GM18499 (cell line): ENCODE measurements around the gene RAB19.
"Not testable (repeated sequence)": the region's sequence is repeated elsewhere in the genome, so short reads cannot be mapped to it uniquely, and the experiment has no call there.

Experiments used
- ATAC-seq: cut with Tn5 transposase; IDR thresholded peaks from one replicate; pipeline ENCODE4 v1.9.1; 2021; ENCODE audit warnings: moderate number of reproducible peaks; ENCODE audit not compliant: insufficient read depth, unreplicated experiment

The RAB19 gene

DNA sequence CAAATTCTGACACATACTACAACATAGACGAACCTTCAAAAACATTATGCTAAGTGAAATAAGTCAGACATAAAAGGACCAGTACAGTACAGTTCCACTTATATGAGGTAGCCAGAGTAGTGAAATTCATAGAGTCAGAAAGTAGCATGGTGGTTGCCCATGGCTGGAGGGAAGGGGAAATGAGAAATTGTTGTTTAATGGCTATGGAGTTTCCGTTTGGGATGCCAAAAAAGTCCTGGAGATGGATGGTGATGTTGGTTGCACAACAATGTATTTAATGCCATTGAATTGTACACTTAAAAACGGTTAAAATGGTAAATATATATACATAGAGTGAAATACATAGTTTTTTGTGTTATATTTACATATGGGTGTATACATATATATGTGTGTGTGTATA lies 3.5 kb upstream of the RAB19 start:
- no peak for ATAC-seq

DNA sequence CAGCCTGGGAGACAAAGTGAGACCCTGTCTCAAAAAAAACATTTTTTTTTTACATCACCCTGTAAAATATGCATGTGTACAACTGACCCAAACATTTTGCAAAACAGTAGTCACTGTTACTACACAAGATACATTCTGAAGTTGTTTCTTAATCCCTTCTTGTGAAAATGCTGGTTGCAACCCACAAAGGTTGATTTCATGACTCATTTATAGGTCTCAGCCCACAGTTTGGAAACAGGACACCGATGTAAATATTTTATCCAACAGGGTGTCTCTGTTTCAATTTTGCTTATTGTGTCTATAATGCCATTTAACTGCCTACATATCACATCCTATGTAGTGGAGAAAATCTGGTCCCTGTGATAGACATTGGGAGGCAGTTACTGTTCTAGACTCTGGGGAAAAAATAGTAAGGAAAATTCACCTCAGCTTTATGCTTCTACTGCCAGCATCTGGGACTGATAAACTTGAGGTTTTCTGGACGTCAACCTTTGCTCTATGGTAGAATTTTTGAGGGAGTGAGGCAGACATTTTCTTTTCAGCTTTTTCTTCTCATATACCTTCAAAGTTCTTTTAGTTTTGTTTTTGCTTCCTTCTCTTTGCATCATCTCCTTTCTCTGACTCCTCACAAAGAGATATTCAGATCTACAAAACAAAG lies 1.6 kb upstream of the RAB19 start:
- no peak for ATAC-seq

DNA sequence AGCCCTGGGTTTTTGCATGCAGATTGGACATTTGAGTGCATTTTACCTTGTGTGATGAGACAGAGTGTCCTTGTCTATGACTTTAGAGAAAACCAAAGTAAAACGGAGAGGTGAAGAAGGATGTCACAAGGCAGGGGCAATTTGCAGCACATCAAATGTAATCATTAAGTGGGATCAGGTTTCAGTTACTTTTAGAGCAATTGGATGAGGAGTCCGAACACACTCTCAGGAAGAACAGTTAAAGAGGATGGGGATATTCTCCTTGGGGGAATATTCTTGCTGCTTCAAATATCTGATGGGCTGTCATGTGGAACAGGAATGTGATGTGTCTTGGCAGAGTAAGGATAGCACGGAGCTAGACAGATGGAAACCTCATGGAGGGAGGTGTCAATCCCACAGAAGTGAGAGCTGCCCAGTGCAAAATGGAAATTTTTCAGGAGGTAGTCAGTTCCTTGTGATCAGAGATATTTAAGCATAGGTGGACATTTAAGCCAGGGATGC lies 757 bp downstream of the RAB19 start:
- ATAC-seq, result no peak

DNA sequence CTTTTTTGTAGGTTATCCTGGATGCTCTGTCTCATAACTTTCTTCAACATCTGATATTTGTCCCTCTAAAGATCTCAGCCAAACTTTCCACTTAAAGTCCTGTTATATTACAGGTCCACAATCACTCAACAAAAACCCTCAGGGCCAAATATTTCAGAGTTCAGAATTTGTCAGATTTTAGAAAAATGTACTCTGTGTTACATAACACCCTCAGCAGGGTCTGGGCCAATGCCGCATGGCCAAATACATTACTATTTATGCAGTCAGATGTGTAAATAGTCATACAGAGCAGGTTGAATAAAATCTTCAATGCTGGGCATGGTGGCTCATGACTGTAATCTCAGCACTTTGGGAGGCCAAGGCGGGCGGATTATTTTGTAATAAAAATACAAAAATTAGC lies 11.5 kb downstream of the RAB19 start:
- no peak for ATAC-seq

DNA sequence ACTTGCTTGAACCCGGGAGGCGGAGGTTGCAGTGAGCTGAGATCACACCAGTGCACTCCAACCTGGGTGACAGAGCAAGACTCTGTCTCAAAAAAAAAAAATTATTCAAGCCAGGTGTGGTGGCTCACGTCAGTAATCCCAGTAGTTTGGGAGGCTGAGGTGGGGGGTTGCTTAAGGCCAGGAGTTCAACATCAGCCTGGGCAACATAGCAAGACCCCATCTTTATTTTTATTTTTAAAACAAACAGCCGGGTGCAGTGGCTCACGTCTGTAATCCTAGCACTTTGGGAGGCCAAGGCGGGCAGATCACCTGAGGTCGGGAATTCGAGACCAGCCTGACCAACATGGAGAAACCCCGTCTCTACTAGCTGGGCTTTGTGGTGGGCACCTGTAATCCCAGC lies 12.0 kb downstream of the RAB19 start:
- ATAC-seq, result not testable (repeated sequence)

DNA sequence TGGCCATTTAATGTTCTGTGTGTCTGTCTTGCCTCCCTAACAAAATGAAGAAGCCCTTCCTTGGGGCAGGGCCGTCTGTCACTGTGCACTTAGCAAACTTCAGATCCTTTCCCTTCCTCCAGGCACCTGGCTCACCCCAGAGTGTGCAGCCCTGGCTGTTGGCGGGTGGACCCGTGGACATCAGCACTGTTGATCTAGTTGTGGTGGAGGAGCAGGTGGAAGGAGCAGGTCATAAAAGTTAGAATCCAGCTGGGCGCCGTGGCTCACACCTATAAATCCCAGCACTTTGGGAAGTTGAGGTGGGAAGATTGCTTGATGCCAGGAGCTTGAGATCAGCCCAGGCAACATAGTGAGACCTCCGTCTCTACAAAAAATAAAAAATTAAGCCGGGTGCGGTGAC lies 12.7 kb downstream of the RAB19 start:
- ATAC-seq, result no peak

DNA sequence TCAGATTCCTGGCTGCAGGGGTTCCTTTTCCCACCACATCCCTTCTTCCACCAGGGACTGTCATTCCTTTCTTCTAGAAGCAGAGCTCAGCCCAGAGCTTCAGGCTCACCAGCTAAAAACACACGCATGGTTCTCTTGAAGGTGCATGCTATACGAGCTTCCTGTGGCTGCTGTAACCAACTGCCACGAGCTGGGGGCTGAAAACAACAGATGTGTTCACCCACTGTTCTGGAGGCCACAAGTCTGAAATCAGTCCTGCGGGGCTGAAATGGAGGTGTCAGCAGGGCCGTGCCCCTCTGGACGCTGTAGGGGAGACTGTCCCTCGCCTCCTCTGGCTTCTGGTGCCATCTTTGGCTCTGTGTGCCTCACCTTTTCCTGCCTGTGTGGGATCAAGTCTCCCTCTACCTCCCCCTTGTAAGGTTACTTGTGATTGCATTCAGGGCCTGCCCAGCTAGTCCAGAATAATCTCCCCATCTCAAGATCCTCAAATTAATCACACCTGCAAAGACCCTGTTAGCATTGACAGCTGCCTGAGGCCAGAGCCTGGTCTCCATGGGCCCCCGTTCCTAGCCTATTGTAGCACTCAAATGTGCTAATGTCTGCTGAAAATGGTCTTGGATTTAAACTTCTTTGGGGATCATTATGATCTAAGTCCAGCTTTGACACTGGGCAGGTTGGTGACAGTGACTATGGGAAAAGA lies 13.7 kb downstream of the RAB19 start:
- no peak for ATAC-seq

DNA sequence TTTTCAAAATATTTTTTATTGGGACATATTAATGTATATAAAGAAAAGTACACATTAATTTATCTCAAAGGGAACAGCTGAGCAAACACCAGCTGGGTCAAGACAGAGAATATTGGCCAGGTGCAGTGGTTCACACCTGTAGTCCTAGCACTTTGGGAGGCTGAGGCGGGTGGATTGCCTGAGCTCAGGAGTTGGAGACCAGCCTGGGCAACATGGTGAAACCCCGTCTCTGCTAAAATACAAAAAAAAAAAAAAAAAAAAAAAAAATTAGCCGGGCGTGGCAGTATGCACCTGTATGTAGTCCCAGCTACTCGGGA lies 14.3 kb downstream of the RAB19 start:
- ATAC-seq, result not testable (repeated sequence)

DNA sequence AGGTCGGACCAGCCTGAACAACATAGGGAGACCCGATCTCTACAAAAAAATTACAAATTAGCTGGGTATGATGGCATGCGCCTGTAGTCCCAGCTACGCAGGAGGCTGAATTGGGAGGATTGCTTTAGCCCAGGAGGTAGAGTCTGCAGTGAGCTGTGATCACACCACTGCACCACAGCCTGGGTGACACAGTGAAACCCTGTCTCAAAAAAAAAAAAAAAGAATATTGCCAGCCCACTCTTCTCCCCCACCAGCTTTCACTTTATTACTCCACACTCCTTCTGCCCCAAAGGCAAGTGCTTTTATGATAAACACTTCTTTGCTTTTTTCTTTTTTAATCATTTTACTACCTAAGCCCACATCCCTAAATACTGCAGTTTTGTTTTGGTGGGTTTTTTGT lies 14.8 kb downstream of the RAB19 start:
- no peak for ATAC-seq

DNA sequence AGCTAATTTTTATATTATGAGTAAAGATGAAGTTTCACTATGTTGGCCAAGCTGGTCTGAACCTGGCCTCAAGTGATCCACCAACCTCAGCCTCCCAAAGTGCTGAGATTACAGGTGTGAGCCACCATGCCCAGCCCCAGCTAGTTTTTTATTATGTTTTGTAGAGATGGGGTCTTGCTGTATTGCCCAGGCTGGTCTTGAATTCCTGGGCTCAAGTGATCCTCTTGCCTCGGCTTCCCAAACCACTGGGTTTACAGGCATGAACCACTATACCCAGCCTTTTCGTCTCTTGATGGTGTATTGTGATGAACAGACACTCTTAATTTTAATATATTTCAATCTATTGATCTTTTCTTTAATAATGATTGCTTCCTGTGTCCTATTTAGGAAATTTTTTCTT lies 17.7 kb downstream of the RAB19 start:
- ATAC-seq, result no peak

DNA sequence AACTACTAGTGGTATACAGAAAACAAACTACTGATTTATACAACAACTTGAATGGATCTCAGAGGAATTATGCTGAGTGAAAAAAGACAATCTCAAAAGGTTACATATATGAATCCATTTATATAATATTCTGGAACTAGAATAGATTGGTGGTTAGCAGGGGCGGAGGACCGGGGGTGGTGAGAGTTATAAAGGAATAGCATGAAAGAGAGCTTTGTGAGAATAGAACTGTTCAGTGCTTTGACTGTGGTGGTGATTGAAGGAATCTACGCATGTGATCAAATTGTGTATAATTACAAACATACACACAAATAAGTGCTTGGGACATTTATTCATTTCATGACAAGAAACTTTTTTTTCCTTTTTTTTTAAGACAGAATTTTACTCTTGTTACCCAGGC lies 19.6 kb downstream of the RAB19 start:
- no peak for ATAC-seq

DNA sequence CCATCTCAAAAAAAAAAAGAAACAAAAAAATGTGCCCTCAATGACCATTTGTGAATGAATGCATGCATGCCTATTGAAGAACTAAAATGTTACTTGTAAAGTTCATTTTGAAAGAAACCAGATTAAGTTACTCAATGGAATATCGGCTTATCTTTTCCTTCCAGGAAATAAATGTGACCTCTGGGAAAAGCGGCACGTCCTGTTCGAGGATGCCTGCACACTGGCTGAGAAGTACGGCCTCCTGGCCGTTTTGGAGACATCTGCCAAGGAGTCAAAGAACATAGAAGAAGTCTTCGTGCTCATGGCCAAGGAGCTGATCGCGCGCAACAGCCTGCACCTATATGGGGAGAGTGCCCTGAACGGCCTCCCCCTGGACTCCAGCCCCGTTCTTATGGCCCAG lies 21.9 kb downstream of the RAB19 start:
- no peak for ATAC-seq

DNA sequence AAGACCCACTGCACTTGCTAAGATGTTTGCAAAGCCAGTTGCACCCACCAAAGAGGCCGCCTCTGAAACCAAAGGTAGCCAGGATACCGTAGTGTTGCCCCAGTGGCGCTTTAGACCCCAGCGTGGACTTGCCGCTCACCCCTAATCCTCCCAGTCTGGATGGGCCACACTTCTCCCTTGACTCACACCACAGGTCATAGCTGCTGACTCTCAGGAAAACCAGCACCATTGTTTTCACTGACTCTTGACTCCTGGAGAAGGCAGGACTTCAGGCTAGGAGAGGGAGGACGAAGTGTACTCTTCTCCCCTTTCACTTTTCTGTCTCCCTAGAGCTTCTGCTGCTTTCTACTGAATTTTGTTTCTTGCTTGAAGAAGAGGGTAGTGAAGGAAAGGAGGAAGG lies 22.3 kb downstream of the RAB19 start:
- ATAC-seq, result no peak

DNA sequence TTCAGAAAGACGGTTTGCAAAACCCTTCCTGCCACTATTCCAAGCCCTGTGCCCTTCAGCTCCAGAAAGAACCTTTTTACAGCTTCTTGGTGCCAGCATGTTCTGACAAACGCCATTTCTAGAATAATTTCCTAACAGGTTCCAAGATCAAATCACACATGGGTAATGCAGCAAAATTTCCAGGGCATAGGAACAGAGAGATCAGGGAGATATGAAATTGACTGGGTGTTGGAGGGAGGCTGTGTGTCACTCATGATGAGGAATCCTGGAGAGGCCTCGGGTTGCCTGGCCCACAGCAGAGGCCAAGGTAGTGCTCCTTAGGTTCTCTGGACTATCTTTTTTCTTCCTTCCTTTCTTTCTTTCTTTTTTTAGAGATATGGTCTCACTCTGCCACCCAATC lies 29.5 kb downstream of the RAB19 start:
- ATAC-seq, result no peak

DNA sequence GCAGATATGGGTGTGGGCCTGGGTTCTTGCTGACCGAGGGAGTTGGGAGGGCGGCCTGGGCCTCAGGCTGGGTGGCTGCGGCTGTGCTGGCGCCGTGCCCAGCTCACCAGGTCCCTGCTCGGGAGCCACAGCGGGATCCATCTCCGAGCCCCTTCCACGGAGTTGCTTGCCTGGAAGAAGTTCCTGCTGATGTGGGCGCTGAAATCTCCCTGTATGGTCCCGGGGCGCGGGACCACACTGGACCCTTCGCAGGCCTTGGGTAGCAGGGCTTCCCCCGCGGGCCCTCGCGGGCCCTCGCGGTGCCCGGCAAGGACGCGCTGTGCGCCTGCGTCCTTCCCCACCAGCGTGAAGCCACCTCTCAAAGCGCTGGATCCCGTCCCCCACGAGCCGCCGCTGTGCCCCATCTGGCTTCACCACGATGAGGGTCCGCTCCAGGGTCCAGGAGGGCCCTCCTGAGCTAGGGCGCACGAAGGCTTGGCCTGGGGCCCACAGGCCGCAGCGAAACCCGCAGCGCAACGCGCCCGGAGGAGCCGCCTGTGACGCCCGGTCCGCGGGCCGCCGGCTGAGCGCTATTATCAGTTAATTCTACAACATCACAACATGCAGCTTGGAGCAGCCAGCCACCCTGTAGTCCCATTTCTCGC lies 31.5 kb downstream of the RAB19 start:
- ATAC-seq, result no peak

DNA sequence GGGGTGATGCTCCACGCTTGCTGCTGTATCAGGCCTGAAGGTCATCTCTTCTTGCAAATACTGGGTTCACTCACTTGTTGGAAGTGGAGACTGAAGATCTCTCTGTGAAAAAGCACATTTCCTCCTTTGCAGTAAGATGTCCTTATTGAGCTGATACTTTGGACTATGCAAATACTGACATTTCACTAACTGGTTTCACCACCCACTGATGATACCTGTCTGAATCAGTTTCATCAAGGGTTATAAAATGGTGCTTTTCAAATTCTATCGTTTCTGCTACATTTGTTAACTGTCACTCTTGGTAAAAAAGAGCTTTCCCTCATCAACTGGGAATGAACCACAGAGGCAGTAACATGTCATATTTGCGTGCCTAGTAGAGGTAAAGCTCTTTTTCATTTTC lies 35.5 kb downstream of the RAB19 start:
- ATAC-seq, result no peak

DNA sequence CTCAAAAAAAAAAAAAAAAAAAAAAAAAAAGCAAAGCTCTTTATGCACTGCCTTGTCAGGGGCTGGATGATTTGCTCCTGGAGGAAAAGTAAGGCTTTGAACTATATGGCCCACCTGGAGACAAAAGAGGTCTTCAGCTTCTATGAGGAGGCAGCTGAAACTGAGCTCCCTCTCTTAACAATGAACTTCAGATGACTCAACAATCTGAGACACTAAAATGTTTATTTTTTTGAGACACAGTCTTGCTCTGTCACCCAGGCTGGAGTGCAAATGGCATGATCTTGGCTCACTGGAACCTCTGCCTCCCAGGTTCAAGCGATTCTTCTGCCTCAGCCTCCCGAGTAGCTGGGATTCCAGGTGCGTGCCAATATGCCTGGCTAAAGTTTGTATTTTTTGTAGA lies 36.7 kb downstream of the RAB19 start:
- no peak for ATAC-seq

DNA sequence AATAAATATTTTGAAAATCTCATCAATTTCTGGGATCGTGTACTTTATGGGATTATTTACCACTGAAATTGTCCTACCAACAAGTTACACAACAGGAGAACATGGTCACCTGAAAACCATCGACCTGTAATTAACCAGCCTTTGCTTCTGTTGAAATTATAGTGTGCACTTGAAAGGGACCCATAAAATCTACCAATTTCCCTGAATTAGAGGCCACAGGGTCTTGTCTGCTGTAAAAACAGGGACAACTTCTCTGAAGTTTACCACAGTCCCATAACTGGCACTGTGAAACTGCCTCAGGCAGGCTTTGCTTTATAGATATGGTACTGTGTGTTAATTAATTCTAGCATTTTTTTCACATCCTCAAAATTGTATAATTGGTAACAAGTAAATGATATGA lies 37.7 kb downstream of the RAB19 start:
- ATAC-seq, result no peak

DNA sequence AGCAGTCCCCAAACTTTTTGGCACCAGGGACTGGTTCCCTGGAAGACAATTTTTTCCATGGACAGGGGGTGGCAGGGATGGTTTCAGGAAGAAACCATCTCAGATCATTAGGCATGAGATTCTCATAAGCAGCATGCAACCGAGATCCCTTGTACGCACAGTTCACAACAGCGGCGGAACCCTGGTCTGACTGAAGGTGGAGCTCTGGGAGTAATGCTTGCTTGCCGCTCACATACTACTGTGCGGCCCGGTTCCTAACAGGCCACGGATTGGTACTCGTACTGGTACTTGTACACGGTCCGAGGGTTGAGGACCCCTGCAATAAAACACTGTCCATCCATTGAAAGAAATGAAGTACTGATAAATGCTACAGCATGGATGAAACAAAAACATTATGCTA lies 42.6 kb downstream of the RAB19 start:
- ATAC-seq, result no peak

DNA sequence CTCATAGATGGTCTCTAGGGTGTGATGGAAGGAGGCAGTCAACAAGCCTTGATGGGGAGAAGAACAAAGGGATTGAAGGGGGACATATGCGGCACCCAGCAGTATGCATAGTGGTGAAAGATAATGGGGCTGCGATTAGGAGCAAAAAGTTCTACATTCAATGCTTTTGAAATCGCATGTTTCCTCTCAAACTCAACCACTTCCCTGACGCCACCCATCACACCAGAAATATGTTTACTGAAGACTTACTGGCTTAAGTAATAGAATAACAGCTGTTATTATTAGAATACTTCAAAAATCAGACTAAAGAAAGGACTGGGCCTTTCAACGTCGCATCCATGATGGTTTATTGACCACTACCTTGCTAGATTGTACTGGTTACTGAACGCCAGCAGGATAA lies 44.0 kb downstream of the RAB19 start:
- ATAC-seq, result no peak

DNA sequence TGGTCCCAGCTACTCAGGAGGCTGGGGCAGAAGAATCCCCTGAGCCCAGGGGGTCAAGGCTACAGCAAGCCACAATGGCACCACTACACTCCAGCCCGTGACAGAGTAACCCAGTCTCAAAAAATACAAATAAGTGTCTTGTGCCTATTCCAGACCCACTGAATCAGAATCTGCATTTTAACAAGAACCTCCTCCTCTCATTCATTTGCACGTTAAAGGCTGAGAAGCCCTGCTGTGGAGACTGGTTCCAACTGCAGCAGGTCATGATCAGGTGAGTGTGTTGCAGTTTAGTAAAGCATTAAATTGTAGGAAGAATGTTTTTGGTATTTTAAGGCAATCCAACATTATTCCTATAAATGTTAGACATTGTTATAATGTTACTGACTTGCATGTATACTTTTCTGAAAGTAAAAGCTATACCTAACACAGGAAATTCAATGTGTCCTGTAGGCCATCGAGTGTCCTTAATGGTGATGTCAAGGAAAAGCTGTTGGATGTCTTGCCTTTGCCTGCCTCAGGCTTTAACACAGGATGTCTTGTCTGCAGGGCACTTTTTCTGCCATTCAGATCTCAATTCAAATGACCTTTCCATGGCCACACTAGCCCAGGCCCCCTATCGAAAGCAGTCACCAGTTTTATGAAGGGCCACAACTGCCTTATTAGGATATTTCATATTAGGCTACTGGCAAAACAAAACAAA lies 45.1 kb downstream of the RAB19 start:
- no peak for ATAC-seq
